Upper lobe of right lung (tissue), 1 donor: ENCODE measurements around the gene AP1B1. TPM values are rescaled to one million over a fixed set of nuclear protein-coding genes. Genes with fewer than 3 reads are reported as not detected.

Source experiments
- ATAC-seq: fragments of 200-7000 bp; cut with Tn5 transposase; one replicate; pipeline ENCODE4 v1.9.1; 2020; ENCODE audit warnings: mild to moderate bottlenecking, moderate library complexity
- DNase-seq: peaks from one replicate; pipeline ENCODE4 v3.0.0-alpha.2; 2020
- H3K27ac ChIP-seq: fragments of 200-600 bp; one replicate; pipeline ENCODE4 v1.8.0; 2022
- H3K27me3 ChIP-seq: fragments of 200-600 bp; one replicate; pipeline ENCODE4 v1.8.0; 2022; ENCODE audit warnings: mild to moderate bottlenecking
- H3K36me3 ChIP-seq: fragments of 200-600 bp; one replicate; pipeline ENCODE4 v1.8.0; 2022
- H3K4me1 ChIP-seq: fragments of 200-600 bp; one replicate; pipeline ENCODE4 v1.8.0; 2022
- H3K4me3 ChIP-seq: fragments of 200-600 bp; one replicate; pipeline ENCODE4 v1.8.0; 2022; ENCODE audit warnings: mild to moderate bottlenecking
- H3K9me3 ChIP-seq: fragments of 200-600 bp; one replicate; pipeline ENCODE4 v1.8.0; 2022
- intact Hi-C: fragments of 100-400 bp; cut with DNase I; formaldehyde crosslinking; loops from one replicate; pipeline ENCODE4 v1.11.0; 2022
- total RNA-seq: library from RNA; stranded (reverse); fragmentation: NEBNext Ultra II Directional; extraction: Animal tissue kit (Norgen Biotek cat#: 25700); gene quantifications from one replicate; pipeline ENCODE4 v1.2.1, GENCODE V29; 2021
- TF ChIP-seq, protein P1 (sequence below): fragments of 200-600 bp; IDR thresholded peaks from one replicate; pipeline ENCODE4 v1.8.0; 2022; ENCODE audit warnings: antibody characterized with exemption
- donor health status: DM: no; HTN: yes; CAD: no; lungs with severe emphysema.

Gene AP1B1
- total RNA-seq, 1 donor from 2014 or later, result 62.4 TPM

DNA sequence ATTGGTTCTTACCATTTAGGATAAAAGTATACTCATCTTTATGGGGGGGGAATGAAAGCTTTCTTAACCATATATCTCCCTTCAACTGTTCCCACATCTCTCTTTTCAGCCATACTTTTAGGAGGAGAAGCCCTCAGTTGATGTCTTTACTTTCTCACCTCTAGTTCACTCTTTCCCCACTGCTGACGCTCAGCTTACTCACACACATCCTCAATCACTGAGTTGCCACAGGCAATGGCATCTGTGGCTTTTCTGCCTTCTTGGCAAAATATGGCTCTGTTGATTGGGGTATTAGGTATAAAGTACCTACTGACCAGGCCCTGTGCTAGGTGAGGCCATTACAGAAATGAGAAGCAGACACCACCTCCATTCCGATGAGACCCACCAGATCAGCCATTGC lies 12.2 kb upstream of the AP1B1 start:
- TF ChIP-seq, protein P1, sequence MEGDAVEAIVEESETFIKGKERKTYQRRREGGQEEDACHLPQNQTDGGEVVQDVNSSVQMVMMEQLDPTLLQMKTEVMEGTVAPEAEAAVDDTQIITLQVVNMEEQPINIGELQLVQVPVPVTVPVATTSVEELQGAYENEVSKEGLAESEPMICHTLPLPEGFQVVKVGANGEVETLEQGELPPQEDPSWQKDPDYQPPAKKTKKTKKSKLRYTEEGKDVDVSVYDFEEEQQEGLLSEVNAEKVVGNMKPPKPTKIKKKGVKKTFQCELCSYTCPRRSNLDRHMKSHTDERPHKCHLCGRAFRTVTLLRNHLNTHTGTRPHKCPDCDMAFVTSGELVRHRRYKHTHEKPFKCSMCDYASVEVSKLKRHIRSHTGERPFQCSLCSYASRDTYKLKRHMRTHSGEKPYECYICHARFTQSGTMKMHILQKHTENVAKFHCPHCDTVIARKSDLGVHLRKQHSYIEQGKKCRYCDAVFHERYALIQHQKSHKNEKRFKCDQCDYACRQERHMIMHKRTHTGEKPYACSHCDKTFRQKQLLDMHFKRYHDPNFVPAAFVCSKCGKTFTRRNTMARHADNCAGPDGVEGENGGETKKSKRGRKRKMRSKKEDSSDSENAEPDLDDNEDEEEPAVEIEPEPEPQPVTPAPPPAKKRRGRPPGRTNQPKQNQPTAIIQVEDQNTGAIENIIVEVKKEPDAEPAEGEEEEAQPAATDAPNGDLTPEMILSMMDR, result no peak
- intact Hi-C loops, result no loop called here
- Histone ChIP-seq H3K27me3 (no peaks in the 10 kb centered on the region), H3K4me3 (no peak overlapping the region), H3K4me1 (no peaks in the 10 kb centered on the region), H3K27ac (no peak overlapping the region), H3K36me3 (no peaks in the 10 kb centered on the region), H3K9me3 (no peaks in the 10 kb centered on the region)
- ATAC-seq, result no peak
- no peak for DNase-seq

DNA sequence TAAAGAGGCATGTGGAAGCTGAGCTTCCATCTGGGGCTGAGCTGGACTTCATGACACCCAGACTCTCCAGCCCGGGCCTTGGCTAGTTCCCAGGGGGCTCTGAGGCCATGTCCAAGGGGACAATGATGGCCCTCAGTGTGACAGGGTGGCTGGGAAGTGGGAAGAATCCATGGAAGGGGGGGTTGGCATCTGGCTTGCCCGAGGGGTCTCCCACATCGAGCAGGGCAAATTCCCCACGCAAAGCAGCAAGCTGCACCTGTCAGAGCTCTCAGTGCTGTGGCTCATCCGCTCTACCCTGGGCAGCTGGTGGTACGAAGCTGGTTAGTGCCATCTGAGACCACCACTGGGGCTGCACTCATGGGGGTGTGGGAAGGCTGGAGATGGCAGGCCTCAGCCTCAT lies 9.4 kb upstream of the AP1B1 start:
- Histone ChIP-seq H3K9me3 (no peaks in the 10 kb centered on the region), H3K27me3 (no peaks in the 10 kb centered on the region), H3K36me3 (no peaks in the 10 kb centered on the region), H3K4me3 (no peak overlapping the region), H3K4me1 (no peaks in the 10 kb centered on the region), H3K27ac (no peak overlapping the region)
- intact Hi-C loops, result no loop called here
- DNase-seq (no peak), ATAC-seq (no peak)
- TF ChIP-seq, protein P1, result no peak

DNA sequence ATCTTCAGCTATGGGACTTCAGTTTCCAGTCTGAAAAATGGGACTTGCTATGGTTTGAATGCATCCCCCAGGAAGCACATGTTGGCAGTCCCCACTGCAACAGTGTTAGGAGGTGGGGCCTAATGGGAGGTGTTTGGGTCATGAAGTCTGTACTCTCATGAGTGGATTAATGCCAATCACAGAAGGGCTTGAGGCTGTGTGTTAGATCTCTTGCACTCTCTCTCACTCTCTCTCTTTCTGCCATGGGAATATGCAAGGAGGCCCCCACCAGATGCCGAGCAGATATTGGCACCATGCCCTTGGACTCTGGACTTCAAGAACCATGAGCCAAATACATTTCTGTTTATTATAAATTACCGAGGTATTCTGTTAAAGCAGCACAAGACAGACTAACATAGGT lies 7.8 kb upstream of the AP1B1 start:
- no peak overlapping the region for H3K27ac ChIP-seq
- H3K27me3 ChIP-seq, result no peaks in the 10 kb centered on the region
- intact Hi-C loops, result no loop called here
- no peak overlapping the region for H3K4me3 ChIP-seq
- no peaks in the 10 kb centered on the region for H3K36me3 ChIP-seq
- TF ChIP-seq, protein P1, result no peak
- ATAC-seq, result no peak
- no peaks in the 10 kb centered on the region for H3K9me3 ChIP-seq
- H3K4me1 ChIP-seq, result no peaks in the 10 kb centered on the region
- no peak for DNase-seq

DNA sequence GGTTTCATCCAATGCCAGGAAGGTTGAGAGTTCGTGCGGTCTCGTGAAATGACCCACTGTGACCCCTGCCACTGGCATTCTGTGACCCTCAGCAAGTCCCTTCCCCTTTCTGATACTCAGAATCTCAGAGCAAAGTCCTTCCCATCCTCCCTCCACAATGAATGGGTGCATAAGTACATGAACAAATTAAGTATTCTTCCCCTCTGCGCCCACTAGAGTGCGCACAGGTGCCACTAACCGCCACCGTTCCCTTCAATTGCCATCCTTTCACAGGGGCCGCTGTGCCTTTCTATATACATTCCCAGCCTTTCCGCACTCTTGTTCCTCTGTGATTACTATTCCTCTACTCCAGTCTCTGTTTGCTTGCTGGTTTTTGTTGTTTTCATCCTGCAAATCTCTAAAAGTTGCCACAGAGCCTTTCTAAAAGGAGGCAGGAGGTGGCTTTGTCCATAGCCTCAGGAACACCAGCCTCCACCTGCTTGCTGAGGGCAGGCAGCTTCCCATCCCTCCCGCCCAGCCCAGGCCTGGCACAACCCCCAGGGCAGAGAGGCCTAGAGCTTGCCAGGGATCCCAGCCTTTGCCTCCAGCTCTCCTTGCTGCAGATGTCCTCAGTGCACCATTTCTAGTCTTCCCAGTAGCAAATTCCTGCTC lies 6.7 kb upstream of the AP1B1 start:
- ATAC-seq (peak; percentile 95), DNase-seq (peak; percentile 72)
- intact Hi-C loops, result no loop called here

DNA sequence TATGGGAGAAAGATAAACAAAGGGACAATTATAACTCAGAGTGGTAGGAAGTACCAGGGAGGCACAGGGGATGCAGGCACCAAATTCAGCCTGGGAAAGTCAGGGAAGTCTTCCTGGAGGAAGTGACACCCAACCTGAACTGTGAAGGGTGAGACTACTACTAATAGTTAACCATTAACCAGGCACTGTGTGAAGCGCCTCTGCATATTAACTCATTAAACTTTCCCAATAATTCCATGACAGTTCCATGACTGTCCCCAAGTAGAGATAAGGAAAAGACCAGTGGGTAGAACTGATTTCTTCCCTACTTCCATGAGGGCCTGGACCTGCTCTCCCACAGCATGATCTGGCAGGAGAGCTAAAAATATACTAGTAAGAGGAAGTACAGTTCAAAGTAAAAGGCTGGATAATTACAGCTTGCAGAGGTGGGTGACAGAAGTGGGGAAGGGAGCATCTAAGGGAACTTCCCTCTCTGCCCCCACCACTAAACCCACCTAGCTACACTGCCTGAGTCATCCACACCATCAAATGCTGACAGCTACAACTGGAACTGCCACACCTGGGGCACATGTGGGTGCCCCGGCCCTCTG lies 4.7 kb upstream of the AP1B1 start:
- H3K9me3 ChIP-seq, result no peaks in the 10 kb centered on the region
- H3K4me3 ChIP-seq, result no peak overlapping the region
- intact Hi-C loops, result no loop called here
- ATAC-seq, result no peak
- H3K36me3 ChIP-seq, result no peaks in the 10 kb centered on the region
- peaks cover 8% of the 10 kb centered on the region for H3K4me1 ChIP-seq
- DNase-seq, result no peak
- H3K27me3 ChIP-seq, result no peaks in the 10 kb centered on the region
- no peak overlapping the region for H3K27ac ChIP-seq
- TF ChIP-seq, protein P1, result no peak

More for the DNA sequence above, 6.7 kb upstream of the AP1B1 start:
- TF ChIP-seq, protein P1, result peak; percentile 87
- Histone ChIP-seq H3K27ac (no peak overlapping the region), H3K4me1 (no peaks in the 10 kb centered on the region), H3K9me3 (no peaks in the 10 kb centered on the region), H3K27me3 (no peaks in the 10 kb centered on the region), H3K36me3 (no peaks in the 10 kb centered on the region), H3K4me3 (no peak overlapping the region)
